NCI-H82 treated with DMSO at 0.1 percent for 48 hours (cell line): Measurements from ENCODE around the gene GPR31.

Experiments used
- DNase-seq: peaks from one replicate; lab custom pipeline; 2025; ENCODE audit not compliant: unreplicated experiment; lab: John Stamatoyannopoulos, UW

The GPR31 gene

DNA sequence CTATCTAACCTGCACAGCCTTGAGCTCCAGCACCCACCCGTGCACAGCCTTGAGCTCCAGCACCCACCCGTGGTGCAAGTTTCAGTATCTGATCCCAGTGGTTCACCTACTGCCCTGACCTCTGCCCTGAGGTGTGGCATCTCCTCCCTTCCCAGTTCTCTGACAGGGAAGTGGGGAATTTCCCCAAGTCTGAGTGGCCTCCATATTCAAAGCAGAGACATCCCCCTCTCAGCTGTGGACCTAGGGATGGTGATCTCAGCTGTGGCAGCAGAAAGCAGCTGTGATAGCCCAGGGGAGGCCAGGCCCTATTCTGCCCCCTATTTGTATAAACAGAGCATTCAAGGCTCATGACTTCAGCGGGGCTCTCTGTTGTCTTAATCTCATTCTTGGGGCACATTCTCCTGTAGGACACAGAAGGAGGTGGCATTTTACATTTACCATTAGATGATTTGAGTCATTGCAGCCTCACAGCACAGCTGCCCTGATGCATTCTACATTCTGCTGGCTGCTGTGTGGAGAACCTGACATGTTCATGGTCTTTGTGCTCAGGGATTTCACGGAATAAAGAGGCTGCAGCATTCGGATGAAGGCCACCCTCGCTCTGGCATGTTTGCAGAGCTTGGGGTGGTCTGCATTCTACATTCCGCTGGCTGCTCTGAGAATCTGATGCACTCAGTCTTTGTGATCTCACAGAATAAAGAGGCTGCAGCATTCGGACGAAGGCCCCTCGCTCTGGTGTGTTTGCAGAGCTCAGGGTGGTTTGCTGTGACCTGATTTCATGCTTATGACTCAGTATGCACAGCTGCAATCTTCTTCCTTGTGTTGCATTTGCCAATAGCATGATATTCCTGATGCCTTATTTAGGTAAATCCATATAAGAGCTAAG, 16.9 kb downstream of the GPR31 start:
- DNase-seq: no peak

DNA sequence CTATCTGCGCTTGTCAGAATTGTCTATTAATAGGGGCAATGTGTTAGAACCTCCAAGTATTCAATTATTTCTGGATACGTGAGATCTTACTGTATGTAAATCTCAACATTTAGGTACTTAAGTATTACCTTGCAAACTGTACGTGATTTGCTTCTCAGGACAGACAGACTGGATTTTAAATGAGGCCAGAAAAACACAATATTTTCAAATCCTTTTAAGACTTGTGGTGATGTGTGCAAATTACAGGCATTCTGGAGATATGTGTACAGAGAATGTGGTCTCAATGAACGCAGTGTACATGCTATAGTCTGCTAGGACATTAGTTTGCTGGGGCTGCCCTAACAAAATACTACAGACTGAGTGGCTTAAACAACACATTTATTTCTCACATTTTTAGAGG, 18.0 kb downstream of the GPR31 start:
- DNase-seq: no peak

DNA sequence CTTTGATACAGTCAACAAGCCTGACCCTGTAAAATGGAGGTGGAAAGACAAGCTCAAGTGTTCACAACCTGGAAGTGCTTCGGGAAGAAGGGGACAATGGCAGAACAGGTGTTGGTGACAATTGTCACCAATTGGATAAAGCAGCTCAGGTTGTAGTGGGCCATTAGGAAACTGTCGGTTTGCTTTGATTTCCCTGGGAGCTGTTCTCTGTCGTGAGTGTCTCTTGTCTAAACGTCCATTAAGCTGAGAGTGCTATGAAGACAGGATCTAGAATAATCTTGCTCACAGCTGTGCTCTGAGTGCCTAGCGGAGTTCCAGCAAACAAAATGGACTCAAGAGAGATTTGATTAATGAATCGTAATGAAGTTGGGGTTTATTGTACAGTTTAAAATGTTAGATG, 19.9 kb downstream of the GPR31 start:
- no peak for DNase-seq

DNA sequence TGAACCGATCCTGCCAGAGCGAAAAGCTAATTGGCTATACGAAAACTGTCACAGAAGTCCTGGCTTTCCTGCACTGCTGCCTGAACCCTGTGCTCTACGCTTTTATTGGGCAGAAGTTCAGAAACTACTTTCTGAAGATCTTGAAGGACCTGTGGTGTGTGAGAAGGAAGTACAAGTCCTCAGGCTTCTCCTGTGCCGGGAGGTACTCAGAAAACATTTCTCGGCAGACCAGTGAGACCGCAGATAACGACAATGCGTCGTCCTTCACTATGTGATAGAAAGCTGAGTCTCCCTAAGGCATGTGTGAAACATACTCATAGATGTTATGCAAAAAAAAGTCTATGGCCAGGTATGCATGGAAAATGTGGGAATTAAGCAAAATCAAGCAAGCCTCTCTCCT, 20.7 kb downstream of the GPR31 start:
- DNase-seq: no peak

DNA sequence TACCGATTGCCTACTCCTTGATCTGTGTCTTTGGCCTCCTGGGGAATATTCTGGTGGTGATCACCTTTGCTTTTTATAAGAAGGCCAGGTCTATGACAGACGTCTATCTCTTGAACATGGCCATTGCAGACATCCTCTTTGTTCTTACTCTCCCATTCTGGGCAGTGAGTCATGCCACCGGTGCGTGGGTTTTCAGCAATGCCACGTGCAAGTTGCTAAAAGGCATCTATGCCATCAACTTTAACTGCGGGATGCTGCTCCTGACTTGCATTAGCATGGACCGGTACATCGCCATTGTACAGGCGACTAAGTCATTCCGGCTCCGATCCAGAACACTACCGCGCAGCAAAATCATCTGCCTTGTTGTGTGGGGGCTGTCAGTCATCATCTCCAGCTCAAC, 21.4 kb downstream of the GPR31 start:
- no peak for DNase-seq

DNA sequence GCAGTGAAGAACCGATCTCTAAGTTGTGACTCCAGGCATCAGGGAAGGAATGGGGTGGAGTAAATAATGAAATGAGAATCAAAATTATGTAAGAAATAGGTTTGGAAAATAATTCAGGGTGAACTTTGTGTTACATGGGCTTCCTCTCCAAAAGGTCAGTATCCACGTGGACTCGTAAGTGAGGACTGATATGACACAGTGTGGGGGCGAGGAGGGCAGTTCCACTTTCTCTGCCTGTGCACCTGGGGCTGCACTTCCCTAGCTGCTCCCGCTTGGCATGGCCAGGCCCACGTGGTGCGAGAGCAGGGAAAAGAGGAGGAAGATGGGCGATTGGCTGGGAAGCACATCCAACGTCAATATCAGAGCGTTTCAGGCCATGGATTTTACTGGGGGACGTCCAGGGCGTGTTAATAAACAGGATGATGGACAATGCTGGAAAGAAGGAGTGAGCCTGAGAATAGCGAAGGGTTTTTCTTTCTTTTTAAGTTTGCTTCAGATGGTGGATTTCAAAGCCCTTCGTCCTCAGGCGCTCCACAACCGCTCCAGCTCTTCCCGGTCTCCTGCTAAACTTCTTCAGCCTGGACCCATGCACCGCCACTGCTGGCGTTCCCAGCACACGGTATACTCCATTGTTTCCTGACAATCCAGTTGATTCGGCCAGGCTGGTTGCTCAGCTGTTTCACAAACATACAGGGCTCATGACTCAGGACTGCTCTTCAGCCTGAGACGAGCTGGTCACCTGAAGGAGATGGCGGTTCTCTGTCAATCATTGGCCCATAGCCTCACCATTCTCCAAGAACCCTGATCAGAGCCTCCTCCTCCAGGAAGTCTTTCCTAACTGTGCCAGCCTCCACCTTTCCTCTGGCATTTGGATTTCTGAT, 23.1 kb downstream of the GPR31 start:
- no peak for DNase-seq

DNA sequence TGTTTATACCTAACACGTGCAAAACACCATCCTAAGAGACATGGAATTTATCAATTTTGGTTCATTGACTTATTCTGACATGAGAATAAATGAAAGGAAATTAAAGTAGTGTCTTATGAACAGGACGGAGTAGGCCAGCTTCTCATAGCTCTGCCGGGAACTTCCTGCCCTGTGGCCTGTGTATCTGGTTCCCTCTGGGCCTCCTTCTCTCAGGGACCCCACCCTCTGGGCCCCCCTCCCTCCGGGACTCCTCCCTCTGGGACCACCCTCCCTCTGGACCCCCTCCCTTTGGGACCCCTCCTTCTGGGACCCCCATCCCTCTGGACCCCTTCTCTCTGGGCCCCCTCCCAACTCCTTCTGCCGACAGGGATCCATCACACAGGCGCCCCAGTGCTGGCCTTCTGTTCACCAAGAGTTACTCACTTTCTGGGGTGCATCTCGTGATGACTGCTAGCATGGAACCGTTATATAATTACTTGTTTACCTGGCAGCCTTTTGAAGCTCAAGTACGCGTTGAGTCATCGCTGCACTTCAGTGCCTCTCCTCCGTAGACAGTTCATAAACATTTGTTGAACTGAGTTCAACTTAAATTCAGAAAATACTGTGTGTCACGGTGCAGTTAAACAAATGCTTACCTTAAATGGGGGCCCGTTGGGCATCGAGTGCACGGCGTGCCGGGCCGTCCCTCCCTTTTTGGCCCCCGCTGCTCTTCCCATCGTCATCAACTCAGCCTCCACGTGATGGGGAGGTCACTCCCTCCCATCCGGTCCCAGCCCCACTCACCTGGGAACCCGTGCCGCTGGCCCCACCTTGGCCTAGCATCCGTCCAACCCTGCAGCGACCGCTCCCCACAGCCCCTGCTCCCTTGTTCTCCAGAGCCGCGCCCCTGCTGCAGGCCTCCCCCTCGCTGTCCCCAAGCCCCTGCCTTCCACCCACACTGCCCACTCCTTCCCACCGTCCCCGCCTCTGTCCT, 26.8 kb downstream of the GPR31 start:
- DNase-seq: no peak

DNA sequence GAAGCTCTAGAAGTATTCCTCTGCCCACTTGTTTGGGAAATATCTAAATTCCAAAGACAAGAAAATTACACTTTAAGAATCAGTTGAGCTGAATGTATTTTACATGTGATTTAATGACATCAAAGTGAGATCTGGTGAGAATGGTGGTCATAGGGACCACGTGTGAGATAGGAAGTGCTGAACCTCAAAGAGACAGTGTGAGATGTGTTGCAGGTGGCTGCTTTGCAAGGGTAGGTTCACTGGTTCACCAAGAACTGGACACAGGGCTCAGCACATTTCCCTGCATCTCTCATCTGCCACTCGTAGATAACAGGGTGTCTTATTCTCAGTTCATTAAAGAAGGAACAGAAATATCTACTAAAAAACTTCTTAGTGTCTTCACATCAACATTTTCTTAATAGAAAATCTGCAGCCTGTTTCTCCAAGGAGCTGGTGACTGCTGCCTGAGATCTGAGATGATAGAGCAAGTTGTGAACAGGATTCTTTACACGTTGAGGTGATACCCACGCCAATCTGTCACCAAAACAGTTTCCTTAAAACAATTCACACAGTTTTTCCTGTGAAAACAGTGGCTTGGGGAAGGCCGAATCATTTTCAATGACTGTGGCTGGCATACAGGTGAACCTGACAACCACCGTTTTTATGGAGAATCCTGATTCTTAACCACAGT, 27.6 kb downstream of the GPR31 start:
- no peak for DNase-seq

DNA sequence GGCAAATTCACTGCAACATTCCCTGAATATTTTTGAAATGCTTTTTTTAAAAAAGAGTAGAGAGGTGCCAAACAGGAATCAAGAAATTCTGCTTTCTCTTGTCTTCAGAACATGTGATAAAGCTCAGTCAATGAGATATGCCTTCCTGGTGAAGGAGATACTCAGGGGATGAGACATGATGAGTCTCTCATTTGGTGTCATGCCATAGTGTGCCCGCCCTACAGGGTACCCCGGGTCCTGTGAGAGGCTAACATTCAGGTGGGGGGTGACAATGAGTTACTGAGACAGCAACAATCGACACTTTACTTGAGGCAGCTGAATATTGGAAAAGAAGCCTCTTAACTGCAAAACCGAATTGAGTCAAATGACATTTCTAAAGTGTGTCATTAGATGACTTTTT, 28.2 kb downstream of the GPR31 start:
- DNase-seq: no peak

DNA sequence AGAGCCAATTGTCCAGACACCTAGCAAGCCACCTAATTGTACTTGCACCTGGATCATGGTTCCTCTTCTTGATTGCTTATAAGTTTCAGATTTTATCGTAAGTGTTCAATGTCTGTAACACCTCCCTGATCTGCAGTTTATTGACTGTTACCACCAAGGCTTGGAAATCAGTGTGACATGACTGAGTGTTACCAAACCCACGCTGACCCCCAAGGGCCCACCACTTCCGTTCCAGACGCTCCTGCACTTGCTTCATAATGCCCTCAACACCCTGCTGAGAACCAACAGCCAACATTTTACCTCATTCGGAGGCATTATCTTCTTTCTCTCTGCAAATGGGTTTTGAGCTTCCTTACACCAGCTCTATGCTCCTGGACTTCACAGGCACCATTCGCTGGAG, 28.6 kb downstream of the GPR31 start:
- no peak for DNase-seq

DNA sequence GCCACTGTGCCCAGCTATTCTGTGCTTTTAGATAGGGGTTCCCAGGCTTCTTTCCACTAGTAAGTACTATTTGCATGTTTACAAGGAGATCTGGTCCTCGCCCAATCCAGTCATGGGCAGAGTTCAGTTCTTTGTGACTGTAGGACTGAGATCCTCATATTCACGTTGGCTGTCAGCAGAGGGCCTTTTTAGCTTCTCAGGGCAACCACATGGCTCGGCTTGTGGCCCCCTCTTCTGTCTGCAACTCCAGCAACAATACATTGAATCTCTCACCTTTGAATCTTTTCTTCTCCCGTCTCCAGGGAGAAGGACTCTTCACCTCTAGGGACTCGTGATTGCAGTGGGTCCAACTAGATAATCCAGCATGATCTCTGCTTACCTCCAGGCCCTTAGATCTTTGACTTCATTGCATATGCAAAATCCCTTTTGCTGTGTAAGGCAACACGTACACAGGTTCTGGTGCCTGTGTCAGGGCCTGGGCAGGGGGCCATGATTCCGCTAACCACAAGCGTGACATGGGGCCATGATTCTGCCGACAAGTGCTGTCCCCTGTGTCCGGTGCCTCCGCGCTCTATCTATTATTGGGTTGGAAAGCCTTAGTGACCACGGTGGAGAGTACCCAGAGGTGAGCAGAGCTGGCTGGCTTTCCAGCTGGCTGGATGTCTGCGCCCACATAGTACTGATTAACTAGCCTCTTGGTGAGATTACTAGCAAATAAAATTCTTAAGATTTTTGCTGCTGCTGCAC, 29.8 kb downstream of the GPR31 start:
- DNase-seq: no peak

DNA sequence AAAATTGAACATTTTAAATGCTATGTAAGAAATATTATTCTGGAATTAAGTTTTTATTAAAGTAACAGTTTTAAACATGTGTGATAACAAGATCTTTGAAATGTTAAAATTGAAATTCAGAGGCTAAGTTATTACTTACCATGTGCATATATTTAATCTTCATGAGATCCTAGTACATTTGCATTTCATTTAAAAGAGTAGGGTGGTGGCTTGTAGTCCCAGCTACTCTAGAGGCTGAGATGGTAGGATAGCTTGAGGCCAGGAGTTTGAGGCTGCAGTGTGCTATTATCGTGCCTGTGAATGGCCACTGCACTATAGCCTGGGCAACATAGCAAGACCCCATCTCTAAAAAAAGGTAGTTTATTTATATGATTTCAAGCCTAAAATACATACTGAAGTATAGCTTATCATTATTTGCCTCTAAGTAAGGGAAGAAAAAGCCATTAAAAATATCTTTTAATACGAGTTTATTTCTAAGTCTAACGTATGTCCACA, 31.9 kb downstream of the GPR31 start:
- no peak for DNase-seq

DNA sequence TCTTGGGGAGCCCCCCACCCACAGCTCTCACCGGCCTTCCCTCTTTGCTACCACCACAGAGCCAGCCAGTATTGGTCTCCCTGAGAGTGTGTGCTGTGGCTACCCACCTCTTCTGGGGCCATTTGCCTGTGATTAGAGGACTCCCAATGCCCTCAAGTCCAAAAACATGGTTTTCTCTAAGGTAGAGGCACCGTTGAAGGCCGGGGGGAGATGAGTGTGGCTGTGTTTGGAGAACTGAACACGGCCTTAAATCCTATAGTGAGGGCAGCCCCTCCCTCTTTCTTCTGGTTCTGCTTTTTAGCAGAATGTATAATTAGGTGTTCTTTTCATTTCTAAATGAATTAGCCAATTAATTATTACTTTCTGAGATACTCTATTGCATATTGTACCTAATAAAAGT, 32.4 kb downstream of the GPR31 start:
- no peak for DNase-seq

DNA sequence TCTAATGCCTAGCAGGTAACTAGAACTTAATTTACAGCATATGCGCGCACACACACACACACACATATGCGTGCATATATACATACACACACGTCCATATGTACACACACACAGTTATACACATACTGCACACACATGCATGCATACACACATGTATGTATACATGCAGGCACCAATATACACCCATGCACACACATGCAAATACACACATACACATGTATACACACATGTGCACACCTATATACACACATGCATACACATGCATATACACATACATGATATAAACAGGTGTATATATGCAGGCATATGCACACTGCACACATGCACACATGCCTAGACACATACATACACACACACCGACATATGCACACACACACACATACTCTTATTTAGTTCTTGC, 33.0 kb downstream of the GPR31 start:
- DNase-seq: no peak

DNA sequence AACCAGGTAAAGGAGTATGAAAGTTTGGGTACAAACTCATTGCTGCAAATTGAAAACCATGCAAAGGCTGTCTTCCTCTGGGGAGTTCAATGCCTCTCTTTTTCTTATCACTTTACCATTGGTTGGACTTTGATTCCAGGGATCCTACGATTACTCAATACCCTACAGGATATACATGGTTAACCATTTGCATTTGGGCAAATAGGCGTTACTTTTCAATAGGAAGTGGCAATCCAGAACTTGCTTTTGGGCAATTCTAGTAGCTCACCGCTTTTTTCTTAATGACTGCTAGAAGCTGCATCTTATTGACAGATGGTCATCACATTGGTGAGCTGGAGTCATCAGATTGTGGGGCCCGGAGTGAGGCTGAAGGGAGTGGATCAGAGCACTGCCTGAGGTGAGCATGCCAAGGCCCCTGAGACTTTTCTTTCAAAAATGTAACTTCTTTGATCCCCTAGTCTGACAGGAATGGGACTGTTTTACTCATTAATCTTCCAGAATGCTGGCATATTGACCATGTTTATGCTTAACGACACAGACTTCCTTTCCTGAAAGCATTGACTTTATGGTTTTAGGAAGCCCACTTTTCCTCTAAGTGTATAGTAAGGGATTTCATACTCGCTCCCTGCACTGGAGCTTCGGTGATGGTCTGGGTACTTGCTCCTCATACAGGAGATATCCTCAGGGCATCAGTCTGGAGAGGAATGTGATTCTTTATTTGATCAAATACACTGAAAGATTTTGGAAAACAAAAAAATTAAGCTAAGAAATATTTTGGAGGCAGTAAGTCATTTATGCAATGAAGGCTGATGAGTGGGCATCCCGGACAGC, 34.7 kb downstream of the GPR31 start, which contains the start of gene CCR6:
Gene CCR6 (plus strand): TSS at position 270 of the 831 bp plus-strand sequence. CDS start 13,039 bp downstream, outside the sequence.
- no peak for DNase-seq

DNA sequence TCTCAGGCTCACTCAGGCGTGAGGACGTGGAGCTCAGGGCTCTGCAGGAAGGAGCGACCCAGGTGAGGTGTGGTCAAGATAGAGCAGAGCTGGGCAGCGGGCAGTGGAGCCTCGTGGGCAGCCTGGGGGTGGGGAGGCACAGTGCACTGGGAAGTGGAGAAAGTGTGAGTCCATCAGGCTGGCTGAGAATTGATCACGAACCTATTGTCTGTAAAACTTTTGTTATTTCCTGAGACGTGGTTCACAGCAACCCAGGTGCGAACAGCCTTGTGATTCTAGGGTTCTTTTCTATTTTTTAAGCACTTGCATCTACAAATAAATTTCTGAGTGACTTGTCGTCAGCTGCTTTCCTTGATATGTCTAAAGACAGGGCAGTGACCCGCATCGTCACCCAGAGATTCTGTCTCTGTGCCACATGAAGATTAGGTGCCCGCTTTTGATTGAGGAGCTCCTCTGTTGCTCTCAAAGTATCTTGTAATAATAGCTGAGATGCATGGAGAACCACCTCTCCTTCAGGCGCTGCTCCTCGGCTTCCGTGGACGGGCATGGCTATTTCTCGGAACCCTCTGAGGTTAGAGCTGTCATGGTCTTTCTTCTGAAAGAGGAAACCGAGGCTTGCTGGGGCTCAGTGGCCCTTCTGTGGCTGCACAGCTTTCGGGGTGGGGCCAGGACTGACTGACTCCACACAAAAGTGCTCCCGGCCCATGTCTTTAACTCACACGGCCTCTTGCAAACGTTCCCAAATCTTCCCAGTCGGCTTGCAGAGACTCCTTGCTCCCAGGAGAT, 35.5 kb downstream of the GPR31 start:
- no peak for DNase-seq

DNA sequence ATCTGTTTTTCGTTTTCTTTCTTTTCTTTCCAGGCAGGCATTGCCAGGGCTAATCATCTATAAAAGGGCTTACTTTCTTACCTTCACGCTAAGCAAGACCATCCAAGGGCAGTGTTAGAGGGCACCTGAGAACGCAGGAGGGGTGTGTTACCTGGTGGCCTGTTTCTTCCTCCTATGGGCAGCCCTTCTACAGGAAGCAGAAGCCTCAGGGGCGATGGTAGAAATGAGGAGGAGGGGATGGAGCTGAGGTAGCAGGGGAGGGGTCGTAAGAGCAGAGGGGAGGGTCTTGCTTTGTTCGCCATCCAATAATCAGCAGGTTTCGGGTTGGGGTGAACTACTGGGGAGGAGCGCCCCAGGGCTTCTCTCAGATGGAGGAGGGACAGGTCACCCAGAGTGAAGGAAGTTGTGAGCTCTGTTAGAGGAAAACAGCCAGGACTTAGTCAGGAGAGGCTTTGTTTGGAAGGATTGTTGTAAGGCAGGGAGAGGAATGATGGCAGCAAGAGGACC, 36.4 kb downstream of the GPR31 start:
- no peak for DNase-seq

DNA sequence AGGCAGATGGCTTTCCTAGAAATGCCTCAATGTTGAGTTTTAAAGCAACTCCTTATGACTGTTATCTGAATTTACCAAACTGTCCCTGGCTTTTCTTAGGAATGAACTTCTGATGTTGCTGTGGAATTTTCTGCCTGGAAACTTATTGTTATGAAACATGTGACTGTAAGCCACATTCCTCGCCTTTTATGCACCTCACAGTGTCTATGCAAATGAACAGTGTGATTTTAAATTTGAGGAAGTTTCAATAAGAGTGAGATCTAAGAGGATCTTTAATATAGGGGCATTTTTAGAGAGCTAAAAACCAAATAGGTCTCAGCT, 37.2 kb downstream of the GPR31 start:
- no peak for DNase-seq
